Fibroblast of the aortic adventitia (primary cell): ENCODE results near the gene TTC14. TPM values are rescaled to one million over a fixed set of nuclear protein-coding genes. Genes with fewer than 3 reads are reported as not detected.

Source experiments
- DNase-seq: peaks from one replicate; pipeline ENCODE4 v3.0.0-alpha.2; 2010; ENCODE audit warnings: low read depth
- H3K4me3 ChIP-seq: 2 replicates; pipeline ENCODE4 v1.5.1; 2011; ENCODE audit warnings: low read depth, mild to moderate bottlenecking, control low read depth, low read length, moderate library complexity
- CTCF ChIP-seq: IDR thresholded peaks from 2 replicates; pipeline ENCODE4 v1.5.1; 2011; ENCODE audit warnings: mild to moderate bottlenecking, low read length, control low read depth, inconsistent platforms; ENCODE audit not compliant: insufficient read depth
- total RNA-seq: library from RNA; depleted of rRNA; stranded (reverse); fragments of >200 nt; gene quantifications from 2 replicates; pipeline ENCODE4 v1.2.3, GENCODE V29; 2012; ENCODE audit warnings: low replicate concordance

The TTC14 gene
- 43.5 and 105 TPM in 2 replicates for total RNA-seq

- H3K4me3 ChIP-seq, result peak within 1 kb of the TSS; percentile 86
- DNase-seq, result peak; percentile 96
- no peak for TF ChIP-seq CTCF
These were observed at the start of gene TTC14 for GRCh38 chr3:180601688-180602666. TTC14 (plus strand) TSS chr3:180602163; CDS start chr3:180602262, 99 bp downstream.

GRCh38 chr3:180563406-180563805 lies 38.6 kb upstream of the TTC14 start:
- DNase-seq, result no peak
- H3K4me3 ChIP-seq, result no peak overlapping the region
- TF ChIP-seq CTCF, result no peak

GRCh38 chr3:180564676-180565075 lies 37.3 kb upstream of the TTC14 start:
- H3K4me3 ChIP-seq, result no peak overlapping the region
- DNase-seq, result no peak
- TF ChIP-seq CTCF, result no peak

- TF ChIP-seq CTCF, result no peak
- H3K4me3 ChIP-seq, result no peak overlapping the region
These were observed 31.7 kb upstream of the TTC14 start for GRCh38 chr3:180570238-180570637.

GRCh38 chr3:180571831-180572598 lies 29.9 kb upstream of the TTC14 start:
- no peak overlapping the region for H3K4me3 ChIP-seq
- DNase-seq, result no peak
- TF ChIP-seq CTCF, result no peak

More at GRCh38 chr3:180570238-180570637, 31.7 kb upstream of the TTC14 start:
- DNase-seq, result no peak

GRCh38 chr3:180575571-180575970 lies 26.4 kb upstream of the TTC14 start:
- DNase-seq, result no peak
- no peak for TF ChIP-seq CTCF
- no peak overlapping the region for H3K4me3 ChIP-seq
